Stimulated activated naive CD4-positive, alpha-beta T cell treated with Interleukin-2 at 50 U/mL for 16 hours (primary cell): ENCODE data around the gene ABCC1.
"Not testable (repeated sequence)": the region's sequence is repeated elsewhere in the genome, so short reads cannot be mapped to it uniquely, and the experiment has no call there.

Experiments
- DNase-seq: peaks from one replicate; lab custom pipeline; 2025; lab: John Stamatoyannopoulos, UW

ABCC1 gene

GRCh38 chr16:15967655-15968315 lies 18.4 kb downstream of the ABCC1 start:
- no peak for DNase-seq

- no peak for DNase-seq
These were observed 20.8 kb downstream of the ABCC1 start for GRCh38 chr16:15970202-15970601.

DNA sequence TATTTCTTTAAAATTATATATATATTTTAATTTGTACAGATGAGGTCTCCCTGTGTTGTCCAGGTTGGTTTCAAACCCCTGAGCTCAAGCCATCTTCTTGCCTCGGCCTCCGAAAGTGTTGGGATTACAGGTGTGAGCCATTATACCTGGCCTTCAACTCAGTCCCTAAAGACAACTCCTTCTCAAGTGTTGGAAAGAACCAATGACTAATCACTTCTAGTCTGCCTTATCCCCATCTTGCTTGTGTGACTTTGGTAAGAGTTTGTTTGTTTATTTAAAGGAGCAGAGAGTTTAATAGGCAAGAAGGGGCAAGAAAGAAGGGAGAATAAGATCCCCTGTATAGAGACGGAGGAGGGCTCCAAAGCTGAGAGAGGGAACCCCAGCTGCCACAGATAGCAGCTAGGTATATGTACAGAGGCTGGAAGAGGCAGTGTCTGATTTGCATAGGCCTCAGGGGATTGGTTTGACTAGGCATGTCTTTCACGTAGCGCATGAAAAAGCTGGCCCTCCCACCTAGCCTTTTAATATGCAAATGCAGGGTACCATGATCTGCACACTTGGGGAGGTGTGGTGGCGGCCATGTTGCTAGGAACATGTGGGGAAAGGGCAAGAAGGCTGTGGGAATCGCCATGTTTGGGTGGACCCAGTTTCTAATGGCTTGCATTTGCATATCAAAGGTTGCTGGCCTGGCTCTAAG lies 21.5 kb downstream of the ABCC1 start:
- no peak for DNase-seq

- no peak for DNase-seq
These were observed 22.0 kb downstream of the ABCC1 start for GRCh38 chr16:15971440-15971815.

- DNase-seq, result no peak
These were observed 22.8 kb downstream of the ABCC1 start for GRCh38 chr16:15972046-15972868.

DNA sequence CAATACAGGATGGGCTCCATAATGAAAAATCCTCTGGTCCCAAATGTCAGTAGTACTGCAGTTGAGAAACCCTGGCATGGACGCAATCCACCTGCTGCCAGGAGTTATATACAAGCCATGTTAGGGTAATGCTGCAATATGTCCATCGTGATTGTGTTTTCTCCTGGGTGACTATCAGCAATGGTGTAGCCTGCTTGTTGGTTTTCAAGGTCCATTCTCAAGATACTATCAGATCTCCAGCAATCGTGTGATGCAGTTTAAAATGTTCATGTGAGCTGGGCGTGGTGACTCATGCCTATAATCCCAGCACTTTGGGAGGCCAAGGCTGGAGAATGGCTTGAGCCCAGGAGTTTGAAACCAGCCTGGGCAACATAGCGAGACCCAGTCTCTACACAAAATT lies 24.0 kb downstream of the ABCC1 start:
- no peak for DNase-seq

GRCh38 chr16:15974057-15974456 lies 24.6 kb downstream of the ABCC1 start:
- no peak for DNase-seq

- DNase-seq, result no peak
These were observed 25.8 kb downstream of the ABCC1 start for GRCh38 chr16:15975172-15975571.

- DNase-seq, result no peak
These were observed 26.9 kb downstream of the ABCC1 start for GRCh38 chr16:15976225-15976812.

- DNase-seq, result no peak
These were observed 27.7 kb downstream of the ABCC1 start for GRCh38 chr16:15976929-15977637.

GRCh38 chr16:15979801-15980200 lies 30.4 kb downstream of the ABCC1 start:
- no peak for DNase-seq

GRCh38 chr16:15980329-15980728 lies 30.9 kb downstream of the ABCC1 start:
- no peak for DNase-seq

DNA sequence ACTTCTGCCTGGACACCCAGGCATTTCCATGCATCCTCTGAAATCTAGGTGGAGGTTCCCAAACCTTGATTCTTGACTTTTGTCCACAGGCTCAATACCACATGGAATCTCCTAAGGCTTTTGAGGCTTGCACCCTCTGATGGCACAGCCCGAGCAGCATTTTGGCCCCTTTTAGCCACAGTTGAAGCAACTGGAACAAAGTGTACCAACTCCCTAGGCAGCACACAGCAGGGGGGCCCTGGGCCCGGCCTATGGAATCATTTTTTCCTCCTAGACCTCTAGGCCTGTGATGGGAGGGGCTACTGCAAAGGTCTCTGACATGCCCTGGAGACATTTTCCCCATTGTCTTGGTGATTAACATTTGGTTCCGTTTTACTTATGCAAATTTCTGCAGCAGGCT lies 32.0 kb downstream of the ABCC1 start:
- no peak for DNase-seq

- not testable (repeated sequence) for DNase-seq
These were observed 32.9 kb downstream of the ABCC1 start for GRCh38 chr16:15982194-15982915.

GRCh38 chr16:15983898-15984297 lies 34.5 kb downstream of the ABCC1 start:
- no peak for DNase-seq

DNA sequence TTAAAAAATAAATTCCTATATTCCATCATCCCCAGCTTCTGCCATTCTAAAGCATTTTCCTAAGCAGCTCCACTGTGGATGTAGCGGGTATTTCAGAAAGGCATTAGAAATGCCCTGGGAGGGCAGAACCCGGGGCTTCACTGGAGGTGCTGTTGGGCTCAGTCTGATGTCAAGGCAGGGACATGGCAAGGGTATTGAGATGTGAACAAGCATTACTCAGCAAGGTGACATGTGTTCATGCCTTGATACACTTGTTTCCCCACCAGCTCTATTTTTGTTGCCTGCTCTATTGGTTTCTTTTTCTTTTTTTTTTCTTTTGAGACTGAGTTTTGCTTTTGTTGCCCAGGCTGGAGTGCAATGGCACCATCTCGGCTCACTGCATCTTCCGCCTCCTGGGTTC lies 35.7 kb downstream of the ABCC1 start:
- no peak for DNase-seq

DNA sequence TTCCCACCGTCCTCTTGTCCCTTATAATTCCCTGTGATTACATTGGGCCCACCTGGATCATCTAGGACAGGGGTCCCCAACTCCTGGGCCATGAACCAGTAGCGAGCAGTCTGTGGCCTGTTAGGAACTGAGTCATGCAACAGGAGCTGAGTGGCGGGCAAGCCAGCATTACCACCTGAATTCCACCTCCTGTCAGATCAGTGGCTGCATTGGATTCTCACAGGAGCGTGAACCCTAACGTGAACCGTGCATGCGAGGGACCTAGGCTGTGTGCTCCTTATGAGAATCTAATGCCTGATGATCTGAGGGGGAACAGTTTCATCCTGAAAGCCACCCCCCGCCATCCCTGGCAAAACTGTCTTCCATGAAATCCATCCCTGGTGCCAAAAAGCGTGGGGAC lies 36.8 kb downstream of the ABCC1 start:
- no peak for DNase-seq

DNA sequence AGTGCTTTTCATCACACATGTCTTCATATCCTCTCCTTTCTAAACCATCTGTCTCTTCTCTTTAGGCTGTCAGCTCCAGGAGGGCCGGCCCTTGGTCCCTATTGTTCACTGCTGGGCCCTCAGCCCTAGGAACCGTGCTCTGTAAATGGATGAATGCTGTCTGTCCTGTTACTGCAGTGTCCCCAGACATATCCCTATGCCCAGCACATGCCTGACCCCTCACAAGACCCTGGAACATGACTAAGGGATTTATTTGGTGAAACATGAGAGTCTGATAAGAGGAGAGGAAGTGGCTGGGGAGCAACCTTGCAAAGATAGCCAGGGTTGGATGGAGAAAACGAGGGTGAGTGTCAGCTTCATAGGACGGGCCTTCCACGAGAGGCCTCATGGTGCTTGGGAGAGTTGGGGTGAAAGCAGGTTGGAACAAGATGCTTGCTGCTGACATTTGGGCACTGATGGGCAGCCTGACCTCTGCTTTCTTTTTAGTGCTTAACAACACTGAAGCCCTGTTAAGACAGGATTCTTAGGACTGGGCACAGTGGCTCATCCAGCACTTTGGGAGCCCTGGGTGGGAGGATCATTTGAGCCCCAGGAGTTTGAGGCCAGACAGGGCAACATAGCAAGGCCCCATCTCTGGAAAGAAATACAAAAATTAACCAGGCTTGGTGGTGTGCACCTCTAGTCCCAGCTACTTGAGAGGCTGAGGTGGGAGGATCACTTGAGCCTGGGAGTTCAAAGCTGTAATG lies 39.0 kb downstream of the ABCC1 start:
- no peak for DNase-seq

- DNase-seq, result no peak
These were observed 41.5 kb downstream of the ABCC1 start for GRCh38 chr16:15990902-15991301.

GRCh38 chr16:15993128-15993527 lies 43.7 kb downstream of the ABCC1 start:
- DNase-seq, result no peak

- no peak for DNase-seq
These were observed 44.1 kb downstream of the ABCC1 start for GRCh38 chr16:15993541-15993940.
